Measurements from ENCODE around the gene LRRC61.

DNA sequence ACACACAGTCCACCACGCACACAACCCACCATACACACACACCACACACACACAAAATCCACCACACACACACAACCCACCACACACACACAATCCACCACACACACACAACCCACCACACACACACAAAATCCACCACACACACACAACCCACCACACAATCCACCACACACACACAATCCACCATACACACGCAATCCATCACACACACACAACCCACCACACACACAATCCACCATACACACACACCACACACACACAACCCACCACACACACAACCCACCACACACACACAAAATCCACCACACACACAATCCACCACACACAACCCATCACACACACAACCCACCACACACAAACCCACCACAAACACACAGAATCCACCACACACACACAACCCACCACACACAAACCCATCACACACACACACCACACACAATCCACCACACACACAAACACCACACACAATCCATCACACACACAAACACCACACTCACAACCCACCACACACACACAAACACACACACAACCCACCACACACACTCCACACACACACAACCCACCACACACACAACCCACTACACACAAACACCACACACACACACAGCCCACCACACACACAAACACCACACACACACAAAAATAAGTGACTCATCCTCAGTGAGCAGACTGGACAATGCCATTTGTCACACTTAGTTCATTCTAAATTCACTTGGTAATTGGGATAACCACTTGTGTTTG, 36.6 kb downstream of the LRRC61 start:
- TF ChIP-seq TCF4 (CRISPR knock-in tag; IDR thresholded peaks at IDR 0.05; ENCODE audit: borderline replicate concordance) (no peak), ISL1 (CRISPR knock-in tag; IDR thresholded peaks at IDR 0.05) (no peak)
- TF ChIP-seq, protein P1, sequence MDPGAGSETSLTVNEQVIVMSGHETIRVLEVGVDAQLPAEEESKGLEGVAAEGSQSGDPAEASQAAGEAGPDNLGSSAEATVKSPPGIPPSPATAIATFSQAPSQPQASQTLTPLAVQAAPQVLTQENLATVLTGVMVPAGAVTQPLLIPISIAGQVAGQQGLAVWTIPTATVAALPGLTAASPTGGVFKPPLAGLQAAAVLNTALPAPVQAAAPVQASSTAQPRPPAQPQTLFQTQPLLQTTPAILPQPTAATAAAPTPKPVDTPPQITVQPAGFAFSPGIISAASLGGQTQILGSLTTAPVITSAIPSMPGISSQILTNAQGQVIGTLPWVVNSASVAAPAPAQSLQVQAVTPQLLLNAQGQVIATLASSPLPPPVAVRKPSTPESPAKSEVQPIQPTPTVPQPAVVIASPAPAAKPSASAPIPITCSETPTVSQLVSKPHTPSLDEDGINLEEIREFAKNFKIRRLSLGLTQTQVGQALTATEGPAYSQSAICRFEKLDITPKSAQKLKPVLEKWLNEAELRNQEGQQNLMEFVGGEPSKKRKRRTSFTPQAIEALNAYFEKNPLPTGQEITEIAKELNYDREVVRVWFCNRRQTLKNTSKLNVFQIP (CRISPR knock-in tag; IDR thresholded peaks at IDR 0.05; ENCODE audit: borderline replicate concordance, low read depth) = no peak
- TF ChIP-seq, protein P2, sequence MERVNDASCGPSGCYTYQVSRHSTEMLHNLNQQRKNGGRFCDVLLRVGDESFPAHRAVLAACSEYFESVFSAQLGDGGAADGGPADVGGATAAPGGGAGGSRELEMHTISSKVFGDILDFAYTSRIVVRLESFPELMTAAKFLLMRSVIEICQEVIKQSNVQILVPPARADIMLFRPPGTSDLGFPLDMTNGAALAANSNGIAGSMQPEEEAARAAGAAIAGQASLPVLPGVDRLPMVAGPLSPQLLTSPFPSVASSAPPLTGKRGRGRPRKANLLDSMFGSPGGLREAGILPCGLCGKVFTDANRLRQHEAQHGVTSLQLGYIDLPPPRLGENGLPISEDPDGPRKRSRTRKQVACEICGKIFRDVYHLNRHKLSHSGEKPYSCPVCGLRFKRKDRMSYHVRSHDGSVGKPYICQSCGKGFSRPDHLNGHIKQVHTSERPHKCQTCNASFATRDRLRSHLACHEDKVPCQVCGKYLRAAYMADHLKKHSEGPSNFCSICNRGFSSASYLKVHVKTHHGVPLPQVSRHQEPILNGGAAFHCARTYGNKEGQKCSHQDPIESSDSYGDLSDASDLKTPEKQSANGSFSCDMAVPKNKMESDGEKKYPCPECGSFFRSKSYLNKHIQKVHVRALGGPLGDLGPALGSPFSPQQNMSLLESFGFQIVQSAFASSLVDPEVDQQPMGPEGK (CRISPR knock-in tag; IDR thresholded peaks at IDR 0.05; ENCODE audit: borderline replicate concordance) = no peak
